Cardiac fibroblast (primary cell): ENCODE measurements around the gene EZR.

Experiments used
- DNase-seq, 2 donors: peaks; one replicate each; pipeline versions ENCODE4 v3.0.0 to v3.0.0-alpha.2; 2010; ENCODE audit warnings: low read depth in 2 of 2
- H3K4me3 ChIP-seq, 2 donors: replicated peaks in 1 of 2; 1 replicate in 1 of 2; 2 replicates in 1 of 2; pipeline ENCODE4 v1.5.1; 2011; ENCODE audit warnings: low read depth in 2 of 2, low read length in 2 of 2, mild to moderate bottlenecking in 2 of 2, moderate library complexity in 1 of 2
- TF ChIP-seq, protein P1 (sequence below): IDR thresholded peaks from one replicate; pipeline ENCODE4 v1.5.1; 2011; ENCODE audit warnings: low read depth, mild to moderate bottlenecking, low read length, inconsistent platforms

Gene EZR

DNA sequence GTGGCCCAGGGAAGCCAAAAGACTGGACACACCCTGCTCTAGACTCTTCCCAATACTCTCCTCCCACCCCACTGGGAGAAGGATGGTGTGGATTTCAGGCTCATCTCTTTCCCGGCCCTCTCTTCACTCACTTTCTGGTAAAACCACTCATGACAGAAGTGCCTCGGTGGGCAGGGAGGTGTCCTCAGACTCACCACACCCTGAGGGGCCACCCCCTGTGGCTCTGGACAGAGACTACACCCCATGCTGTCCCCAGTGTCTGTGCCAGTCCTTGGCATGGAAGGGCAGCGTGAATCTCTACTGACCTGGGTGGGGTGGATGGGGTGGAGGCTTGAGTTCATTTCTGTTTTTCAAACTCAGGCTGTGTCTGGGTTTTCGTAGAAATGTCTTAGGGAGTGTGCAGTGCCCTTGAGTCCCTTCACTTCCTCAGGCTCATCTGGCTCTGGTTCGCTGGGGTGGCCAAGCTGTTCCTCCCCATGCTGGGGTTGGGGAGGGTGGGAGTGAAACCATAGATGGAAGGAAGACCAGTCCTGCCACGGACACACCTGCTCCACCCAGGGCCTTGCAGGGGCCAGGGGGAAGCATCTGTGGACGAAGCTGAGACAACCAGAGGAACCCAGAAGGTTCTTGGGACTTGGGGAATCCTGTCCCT is 59.1 kb downstream of the EZR start:
- DNase-seq, result no peak
- TF ChIP-seq, protein P1, sequence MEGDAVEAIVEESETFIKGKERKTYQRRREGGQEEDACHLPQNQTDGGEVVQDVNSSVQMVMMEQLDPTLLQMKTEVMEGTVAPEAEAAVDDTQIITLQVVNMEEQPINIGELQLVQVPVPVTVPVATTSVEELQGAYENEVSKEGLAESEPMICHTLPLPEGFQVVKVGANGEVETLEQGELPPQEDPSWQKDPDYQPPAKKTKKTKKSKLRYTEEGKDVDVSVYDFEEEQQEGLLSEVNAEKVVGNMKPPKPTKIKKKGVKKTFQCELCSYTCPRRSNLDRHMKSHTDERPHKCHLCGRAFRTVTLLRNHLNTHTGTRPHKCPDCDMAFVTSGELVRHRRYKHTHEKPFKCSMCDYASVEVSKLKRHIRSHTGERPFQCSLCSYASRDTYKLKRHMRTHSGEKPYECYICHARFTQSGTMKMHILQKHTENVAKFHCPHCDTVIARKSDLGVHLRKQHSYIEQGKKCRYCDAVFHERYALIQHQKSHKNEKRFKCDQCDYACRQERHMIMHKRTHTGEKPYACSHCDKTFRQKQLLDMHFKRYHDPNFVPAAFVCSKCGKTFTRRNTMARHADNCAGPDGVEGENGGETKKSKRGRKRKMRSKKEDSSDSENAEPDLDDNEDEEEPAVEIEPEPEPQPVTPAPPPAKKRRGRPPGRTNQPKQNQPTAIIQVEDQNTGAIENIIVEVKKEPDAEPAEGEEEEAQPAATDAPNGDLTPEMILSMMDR, result no peak

GRCh38 chr6:158758941-158759479 is 60.2 kb downstream of the EZR start:
- DNase-seq, result no peak
- TF ChIP-seq, protein P1, result no peak
- no peak overlapping the region for H3K4me3 ChIP-seq

More for the DNA sequence above, 59.1 kb downstream of the EZR start:
- H3K4me3 ChIP-seq, result no peak overlapping the region

DNA sequence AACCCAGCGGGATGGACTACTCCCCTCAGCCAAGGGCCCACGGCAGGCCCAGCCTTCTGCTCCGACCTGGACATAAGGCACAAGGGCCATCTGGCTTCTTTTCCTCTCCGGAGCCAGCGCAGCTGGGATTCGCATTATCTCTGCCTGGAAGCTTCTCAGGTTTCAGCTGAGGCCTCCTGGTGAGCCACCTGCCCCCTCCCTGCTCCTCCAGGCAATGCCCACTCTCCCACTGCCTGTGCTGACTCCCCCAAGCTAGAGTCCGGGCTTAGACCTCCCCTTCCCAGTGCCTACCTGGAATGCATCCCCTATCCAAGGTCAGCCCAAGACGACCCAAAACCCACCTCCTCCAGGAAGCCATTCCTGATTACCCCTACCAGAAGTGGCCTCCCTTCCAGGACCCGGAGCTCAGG is 60.7 kb downstream of the EZR start:
- DNase-seq, result peak in 1 of 2 donors; percentile 19
- H3K4me3 ChIP-seq, result no peak overlapping the region
- TF ChIP-seq, protein P1, result no peak

DNA sequence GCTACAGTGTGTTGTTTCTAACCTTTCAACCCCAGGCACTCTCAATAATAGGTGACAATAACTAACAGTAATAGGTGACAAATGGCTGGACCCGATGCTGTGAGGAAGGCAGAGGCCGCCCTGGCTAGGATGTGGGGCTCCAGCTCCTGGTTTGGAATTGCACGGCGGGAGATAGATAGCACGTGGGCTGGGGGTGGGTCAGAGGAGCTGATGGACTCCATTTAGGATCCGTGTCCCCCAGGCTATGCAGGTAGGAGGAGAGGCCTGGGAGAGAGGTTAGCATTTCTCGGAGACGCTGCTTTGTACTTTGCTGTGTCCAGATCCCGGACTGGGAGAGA is 61.4 kb downstream of the EZR start:
- H3K4me3 ChIP-seq, result no peak overlapping the region
- DNase-seq, result no peak
- TF ChIP-seq, protein P1, result no peak

DNA sequence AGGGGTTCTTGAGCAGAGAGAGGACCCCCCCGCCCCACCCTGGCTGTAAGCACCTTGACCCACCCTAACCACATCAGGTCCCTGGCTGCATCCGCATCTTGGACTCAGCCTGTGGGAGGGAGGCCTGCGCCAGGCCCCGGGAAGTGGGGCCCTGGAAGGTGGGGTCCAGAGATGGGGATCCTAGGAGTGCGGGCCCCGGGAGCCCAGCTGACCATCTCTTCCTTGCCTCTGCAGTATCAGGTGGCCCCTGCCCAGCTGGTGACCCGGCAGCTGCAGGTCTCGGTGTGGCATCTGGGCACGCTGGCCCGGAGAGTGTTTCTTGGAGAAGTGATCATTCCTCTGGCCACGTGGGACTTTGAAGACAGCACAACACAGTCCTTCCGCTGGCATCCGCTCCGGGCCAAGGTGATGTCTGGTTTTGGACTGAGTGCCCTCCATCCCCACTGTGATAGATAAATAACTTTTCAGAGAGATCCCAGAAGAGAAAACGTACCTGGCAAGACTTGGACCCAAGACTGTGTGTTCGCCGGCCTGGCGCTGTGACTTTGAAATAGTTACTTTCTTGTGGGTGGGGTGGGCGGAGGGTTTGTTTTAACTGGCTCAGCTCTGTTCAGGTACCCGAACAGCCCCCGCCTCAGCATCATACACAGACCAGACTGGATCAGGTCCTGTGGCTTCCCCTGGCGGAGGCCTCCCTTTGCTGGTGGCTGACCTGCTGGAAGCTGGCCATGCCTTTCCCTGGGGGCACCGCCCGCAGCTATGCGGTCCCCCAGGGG is 62.0 kb downstream of the EZR start:
- DNase-seq, result no peak
- TF ChIP-seq, protein P1, result no peak
- H3K4me3 ChIP-seq, result no peak overlapping the region

GRCh38 chr6:158756126-158756525 is 63.0 kb downstream of the EZR start:
- TF ChIP-seq, protein P1, result no peak
- no peak for DNase-seq
- H3K4me3 ChIP-seq, result no peak overlapping the region
